ENCODE measurements around the gene TENM3.
"Not testable (repeated sequence)": the region's sequence is repeated elsewhere in the genome, so short reads cannot be mapped to it uniquely, and the experiment has no call there.

TENM3 gene

GRCh38 chr4:182228991-182229577, 14.1 kb upstream of the TENM3 start:
- DNase-seq = no peak

- DNase-seq = no peak
Measured at GRCh38 chr4:182230256-182230655, 12.9 kb upstream of the TENM3 start.

DNA sequence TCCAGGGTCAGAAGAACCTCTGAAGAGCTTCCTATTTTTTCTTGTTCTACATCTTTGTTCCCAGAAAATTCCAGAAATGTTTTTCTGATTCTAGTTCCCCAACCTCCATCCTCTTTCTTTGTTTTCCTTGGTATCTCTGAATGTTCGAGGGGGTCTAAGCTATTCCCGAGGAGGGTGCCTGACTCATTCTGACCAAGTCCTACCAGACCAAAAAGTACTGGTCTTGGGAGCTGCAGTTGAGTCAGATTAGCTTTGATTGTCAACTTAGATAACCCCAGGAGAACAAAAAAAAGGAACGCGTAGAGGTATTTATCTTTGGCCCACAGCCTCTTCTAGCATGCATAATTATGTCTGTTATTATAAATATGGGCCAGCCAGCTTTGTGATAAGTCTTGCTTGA, 12.1 kb upstream of the TENM3 start:
- no peak for DNase-seq

DNA sequence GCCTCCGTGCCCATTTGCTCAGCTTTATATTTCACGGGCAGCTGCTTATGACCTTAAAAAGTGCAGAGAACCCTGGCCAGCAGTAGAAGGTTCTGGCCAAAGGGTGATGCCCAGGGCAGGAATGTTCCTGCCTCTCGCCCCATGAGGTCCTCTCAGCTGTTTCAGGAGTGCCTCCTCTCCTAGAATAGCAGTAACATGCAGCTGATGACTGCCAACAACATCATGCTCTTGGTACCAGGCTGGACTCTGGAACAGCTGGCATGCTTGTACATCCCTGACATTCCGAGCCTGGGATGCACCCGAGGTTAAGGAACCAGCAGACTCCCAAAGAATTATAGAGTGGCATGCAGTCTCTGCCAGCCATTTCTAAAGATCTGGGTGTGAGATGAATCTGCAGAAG, 11.7 kb upstream of the TENM3 start:
- DNase-seq = no peak

DNA sequence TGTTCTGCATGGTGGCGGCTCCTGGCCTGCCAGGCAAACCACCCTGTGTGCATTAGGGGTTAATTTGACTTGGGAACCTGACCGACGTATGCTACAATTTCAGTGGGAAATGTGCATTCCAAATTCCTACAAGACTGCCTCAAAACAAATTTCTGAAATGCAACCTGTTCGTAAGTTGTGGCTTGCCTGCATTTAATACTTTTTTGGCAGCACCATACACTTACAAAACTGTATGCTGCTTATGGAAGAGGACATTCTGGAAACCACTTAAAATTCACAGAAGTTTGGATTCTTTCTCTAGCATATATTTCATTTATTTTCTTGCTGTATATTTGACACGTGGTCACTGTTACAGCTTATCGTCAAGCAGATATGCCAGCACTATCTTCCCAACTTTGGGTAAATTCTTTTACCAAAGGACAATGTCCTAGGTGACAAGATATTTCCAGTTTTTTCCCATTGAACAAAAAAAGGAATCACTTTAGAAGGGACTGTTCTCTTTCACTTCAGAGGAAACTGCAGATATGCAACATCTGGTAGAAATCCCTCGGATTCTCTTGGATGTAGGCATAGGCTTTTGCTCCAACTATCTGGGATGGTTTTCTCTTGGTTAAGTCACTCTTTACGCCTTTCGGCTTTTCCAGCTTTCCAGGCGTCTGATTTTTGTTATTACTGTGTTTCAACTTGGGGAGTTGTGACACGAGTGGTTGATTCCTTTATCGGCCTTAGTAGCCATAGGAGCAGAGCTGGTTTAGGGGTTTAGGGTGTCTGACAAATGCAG, 9.7 kb upstream of the TENM3 start:
- DNase-seq = no peak

DNA sequence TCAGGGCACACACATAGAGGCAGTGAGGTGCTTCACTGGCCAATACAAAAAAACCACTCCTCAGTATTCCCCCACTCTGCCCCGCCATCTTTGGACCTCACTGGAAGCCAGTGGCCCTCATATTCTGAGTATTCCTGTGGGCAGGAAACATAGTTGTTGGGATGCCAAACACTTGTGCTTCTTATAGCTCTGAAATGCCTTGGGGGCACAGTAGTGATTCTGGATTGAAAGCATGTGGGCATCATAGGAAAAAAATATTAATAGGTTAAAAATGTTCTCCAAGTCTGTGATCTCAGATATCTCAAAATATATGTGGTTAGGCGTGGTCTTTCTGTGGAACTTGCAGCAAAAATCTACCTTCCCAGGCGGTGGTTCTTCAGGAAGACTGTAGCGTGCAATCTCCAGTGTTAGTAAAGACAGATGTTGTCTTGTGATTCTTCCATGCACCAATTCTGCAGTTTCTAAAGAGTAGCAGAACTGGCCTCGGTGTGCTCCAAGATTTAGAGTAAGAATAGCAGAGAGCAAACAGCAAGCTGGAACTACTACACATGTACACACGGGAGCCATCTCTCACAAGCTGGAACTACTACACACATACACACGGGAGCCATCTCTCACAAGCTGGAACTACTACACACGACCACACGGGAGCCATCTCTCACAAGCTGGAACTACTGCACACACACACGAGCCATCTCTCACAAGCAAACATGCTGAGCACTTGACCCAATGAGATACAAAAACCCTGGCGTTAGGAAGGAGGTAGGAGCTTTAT, 8.0 kb upstream of the TENM3 start:
- no peak for DNase-seq

DNA sequence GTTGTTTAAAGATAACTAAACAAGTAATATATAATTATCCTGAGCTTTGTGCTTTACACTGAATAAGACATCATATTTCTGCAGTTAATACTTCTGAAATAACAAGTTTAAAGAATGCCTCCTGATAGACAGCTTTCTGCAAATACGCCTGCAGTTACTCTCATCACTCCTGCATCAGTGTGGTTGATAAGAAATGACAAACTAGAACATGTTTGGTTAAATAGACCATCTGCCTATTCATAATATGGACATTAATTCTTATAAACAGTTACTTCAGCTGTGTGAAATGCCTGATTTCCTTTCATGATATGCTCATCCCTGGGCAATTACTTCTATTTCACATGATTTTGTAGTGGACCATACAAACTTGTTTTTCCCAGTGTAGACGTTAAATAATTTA, 7.0 kb upstream of the TENM3 start:
- no peak for DNase-seq

DNA sequence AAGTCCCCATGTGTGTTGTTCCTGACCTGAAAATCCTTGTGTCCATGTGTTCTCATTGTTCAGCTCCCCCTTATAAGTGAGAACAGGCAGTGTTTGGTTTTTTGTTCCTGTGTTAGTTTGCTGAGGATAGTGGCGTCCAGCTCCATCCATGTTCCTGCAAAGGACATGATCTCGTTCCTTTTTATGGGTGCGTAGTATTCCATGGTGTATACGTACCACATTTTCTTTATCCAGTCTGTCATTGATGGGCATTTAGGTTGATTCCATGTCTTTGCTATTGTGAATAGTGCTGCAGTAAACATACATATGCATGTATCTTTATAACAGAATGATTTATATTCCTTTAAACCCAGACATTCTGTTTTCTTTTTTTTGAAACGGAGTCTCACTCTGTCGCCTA, 6.2 kb upstream of the TENM3 start:
- not testable (repeated sequence) for DNase-seq

- no peak for DNase-seq
Measured at GRCh38 chr4:182238355-182238931, 4.8 kb upstream of the TENM3 start.

GRCh38 chr4:182240161-182241130, 2.8 kb upstream of the TENM3 start:
- no peak for DNase-seq

DNA sequence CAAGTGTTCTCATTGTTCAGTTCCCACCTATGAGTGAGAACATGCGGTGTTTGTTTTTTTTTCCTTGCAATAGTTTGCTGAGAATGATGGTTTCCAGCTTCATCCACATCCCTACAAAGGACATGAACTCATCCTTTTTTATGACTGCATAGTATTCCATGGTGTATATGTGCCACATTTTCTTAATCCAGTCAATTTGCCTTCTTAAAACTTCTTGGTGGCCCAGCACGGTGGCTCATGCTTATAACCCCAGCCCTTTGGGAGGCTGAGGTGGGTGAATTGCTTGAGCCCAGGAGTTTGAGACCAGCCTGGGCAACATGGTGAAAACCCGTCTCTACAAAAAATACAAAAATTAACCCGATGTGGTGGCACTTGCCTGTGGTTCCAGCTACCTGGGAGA, 942 bp upstream of the TENM3 start:
- not testable (repeated sequence) for DNase-seq

DNA sequence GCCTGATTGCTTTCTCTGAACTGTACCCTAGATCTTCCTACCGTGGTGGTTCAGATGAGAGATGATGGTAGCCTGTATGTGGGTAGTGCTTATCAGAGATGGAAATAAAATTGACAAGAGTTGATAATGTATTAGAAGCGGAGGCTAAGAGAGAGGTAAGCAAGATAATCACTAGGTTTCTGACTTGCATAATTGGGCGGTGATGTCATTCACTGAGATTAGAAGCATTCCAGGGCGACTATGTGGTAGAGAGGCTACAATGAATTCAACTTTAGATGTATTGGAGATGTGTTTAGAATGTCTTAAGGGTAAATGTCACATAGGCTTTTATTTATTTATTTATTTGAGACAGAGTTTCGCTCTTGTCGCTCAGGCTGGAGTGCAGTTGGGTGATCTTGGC, 415 bp upstream of the TENM3 start:
- no peak for DNase-seq

- no peak for DNase-seq
Measured at GRCh38 chr4:182245041-182245440, 1.8 kb downstream of the TENM3 start.

GRCh38 chr4:182245541-182246215, 2.5 kb downstream of the TENM3 start:
- DNase-seq = no peak

DNA sequence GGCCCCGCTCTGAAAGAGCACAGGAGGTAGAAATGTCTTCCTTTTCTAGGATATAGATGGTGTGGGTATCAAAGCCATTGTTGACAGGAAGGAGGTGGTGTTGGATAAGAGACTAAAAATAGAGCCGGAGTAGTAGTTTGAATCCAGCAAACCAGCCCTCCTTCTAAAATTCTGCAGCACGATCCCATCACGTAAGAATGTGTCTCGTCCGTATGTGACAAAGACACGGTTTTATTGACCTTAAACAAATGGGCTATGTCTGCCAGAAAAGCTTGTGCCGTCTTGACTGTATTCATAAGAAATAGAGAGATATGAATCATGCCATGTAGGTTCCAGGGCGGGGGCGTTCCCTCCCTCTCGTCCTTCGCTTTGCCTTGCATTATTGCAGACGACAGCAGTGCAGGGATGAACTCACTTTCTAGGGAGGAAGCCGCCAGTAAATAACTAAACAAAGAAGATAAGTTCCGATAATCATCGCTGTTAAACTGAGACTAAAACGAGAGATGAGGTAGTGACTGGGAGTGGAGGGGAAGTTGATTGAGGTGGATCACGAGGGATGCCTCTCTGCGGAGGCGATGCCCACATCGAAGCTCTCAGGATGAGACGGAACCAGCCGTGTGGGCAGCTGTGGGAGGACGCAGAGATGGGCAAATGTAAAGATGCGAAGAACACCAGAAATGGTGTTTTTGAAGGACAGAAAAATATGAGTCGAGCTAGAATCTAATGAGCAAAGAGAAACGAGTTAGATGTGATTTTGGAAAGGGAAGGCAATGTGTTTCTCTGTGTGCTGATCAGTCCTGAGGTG, 3.4 kb downstream of the TENM3 start:
- DNase-seq = no peak

DNA sequence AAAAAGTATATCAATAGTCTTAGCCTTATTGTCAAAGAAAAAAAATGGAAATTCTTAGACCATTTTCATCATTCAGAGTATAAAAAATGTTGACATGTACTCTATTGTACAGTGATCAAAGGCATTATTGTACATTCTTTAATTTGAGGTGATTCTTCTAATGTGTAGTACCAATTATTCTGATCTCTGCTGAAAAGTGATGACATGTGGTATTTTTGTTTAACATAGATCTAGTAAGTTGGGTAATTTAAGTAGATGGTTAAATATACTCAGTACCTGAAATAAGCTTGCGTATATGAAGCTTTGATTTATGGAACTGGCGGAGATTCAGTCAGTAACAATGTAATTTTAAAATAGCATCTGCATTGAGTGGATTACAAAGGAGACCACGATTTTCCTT, 5.1 kb downstream of the TENM3 start:
- DNase-seq = no peak

GRCh38 chr4:182250446-182250845, 7.2 kb downstream of the TENM3 start:
- DNase-seq = no peak

DNA sequence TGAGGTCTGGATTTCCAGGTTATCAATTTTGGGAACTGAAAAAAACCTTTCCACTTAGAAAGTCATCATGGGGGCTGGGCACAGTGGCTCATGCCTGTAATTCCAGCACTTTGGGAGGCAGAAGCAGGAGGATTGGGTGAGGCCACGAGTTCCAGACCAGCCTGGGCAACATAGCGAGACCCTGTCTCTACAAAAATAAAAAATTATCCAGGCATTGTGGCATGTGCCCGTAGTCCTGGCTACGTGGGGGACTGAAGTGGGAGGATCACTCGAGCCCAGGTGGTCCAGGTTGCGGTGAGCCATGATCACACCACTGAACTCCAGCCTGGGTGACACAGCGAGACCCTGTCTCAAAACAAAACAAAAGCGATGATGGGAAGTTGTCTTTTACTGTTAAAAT, 7.9 kb downstream of the TENM3 start:
- no peak for DNase-seq

DNA sequence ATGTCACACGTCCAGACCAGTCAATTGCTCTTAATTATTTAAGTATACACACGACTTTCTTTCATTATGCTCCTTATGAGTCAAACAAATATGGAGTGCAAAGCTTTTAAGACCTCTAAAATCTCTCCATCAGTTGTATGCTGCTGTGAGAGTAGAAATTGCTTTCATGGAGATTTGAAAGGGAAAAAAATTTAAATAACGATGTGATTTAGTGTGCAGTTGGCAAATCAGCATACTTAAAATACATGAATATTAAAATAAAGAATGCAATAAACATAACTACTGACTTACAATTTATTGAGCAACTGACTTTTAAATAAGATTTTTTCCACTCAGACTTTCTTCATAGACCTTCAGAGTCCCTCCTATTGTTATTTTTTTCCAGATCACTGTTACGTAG, 9.0 kb downstream of the TENM3 start:
- no peak for DNase-seq

- no peak for DNase-seq
Measured at GRCh38 chr4:182254026-182254780, 11.0 kb downstream of the TENM3 start.
